Neural cell (in vitro differentiated cells): ENCODE measurements around the gene TRAF3.

Experiments used
- EP300 ChIP-seq: fragments of 450-650 bp; conservative IDR thresholded peaks from 2 replicates; pipeline ENCODE4 v1.6.1; 2014; ENCODE audit warnings: antibody characterized with exemption, mild to moderate bottlenecking, moderate library complexity; ENCODE audit not compliant: poor library complexity, severe bottlenecking
- EZH2 ChIP-seq: fragments of 200-600, 300-800 bp; shearing (Covaris generic), sonication (generic); IDR thresholded peaks from 2 replicates; pipeline ENCODE4 v1.6.1; 2014; ENCODE audit warnings: antibody characterized with exemption, low read length, borderline replicate concordance, mild to moderate bottlenecking; ENCODE audit not compliant: insufficient read depth, poor library complexity, severe bottlenecking
- MXI1 ChIP-seq: fragments of 450-650 bp; conservative IDR thresholded peaks from 2 replicates; pipeline ENCODE4 v1.6.1; 2014; ENCODE audit warnings: antibody characterized with exemption, mild to moderate bottlenecking; ENCODE audit not compliant: poor library complexity, severe bottlenecking
- POLR2AphosphoS5 ChIP-seq: IDR thresholded peaks from 2 replicates; pipeline ENCODE4 v1.6.1; 2012
- REST ChIP-seq: IDR thresholded peaks from 2 replicates; pipeline ENCODE4 v1.6.1; 2012; ENCODE audit warnings: borderline replicate concordance
- SMC3 ChIP-seq: fragments of 450-650 bp; conservative IDR thresholded peaks from 2 replicates; pipeline ENCODE4 v1.6.1; 2014; ENCODE audit warnings: antibody characterized with exemption, mild to moderate bottlenecking, moderate library complexity; ENCODE audit not compliant: poor library complexity
- TF ChIP-seq, protein P1 (sequence below): fragments of 450-650 bp; IDR thresholded peaks from 2 replicates; pipeline ENCODE4 v1.5.1; 2014; ENCODE audit warnings: antibody characterized with exemption, mild to moderate bottlenecking, moderate library complexity; ENCODE audit not compliant: poor library complexity, severe bottlenecking

- no peak for TF ChIP-seq EP300
- TF ChIP-seq, protein P1, sequence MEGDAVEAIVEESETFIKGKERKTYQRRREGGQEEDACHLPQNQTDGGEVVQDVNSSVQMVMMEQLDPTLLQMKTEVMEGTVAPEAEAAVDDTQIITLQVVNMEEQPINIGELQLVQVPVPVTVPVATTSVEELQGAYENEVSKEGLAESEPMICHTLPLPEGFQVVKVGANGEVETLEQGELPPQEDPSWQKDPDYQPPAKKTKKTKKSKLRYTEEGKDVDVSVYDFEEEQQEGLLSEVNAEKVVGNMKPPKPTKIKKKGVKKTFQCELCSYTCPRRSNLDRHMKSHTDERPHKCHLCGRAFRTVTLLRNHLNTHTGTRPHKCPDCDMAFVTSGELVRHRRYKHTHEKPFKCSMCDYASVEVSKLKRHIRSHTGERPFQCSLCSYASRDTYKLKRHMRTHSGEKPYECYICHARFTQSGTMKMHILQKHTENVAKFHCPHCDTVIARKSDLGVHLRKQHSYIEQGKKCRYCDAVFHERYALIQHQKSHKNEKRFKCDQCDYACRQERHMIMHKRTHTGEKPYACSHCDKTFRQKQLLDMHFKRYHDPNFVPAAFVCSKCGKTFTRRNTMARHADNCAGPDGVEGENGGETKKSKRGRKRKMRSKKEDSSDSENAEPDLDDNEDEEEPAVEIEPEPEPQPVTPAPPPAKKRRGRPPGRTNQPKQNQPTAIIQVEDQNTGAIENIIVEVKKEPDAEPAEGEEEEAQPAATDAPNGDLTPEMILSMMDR, result no peak
- no peak for TF ChIP-seq REST
- TF ChIP-seq EZH2, result no peak
- TF ChIP-seq SMC3, result no peak
- no peak for TF ChIP-seq POLR2AphosphoS5
- no peak for TF ChIP-seq MXI1
These were observed 146.8 kb downstream of the TRAF3 start for GRCh38 chr14:102923925-102924486.
